HG02884 (cell line): ENCODE results near the gene CHRNA3.

Source experiments
- ATAC-seq: cut with Tn5 transposase; IDR thresholded peaks from one replicate; pipeline ENCODE4 v1.9.1; 2021; ENCODE audit warnings: mild to moderate bottlenecking, moderate library complexity; ENCODE audit not compliant: unreplicated experiment

CHRNA3 gene

GRCh38 chr15:78637776-78638435 is 17.1 kb upstream of the CHRNA3 start:
- ATAC-seq: no peak

GRCh38 chr15:78636378-78636859 is 15.6 kb upstream of the CHRNA3 start:
- no peak for ATAC-seq

- ATAC-seq: no peak
Measured at GRCh38 chr15:78635346-78635745, 14.6 kb upstream of the CHRNA3 start.

- no peak for ATAC-seq
Measured at GRCh38 chr15:78634210-78635145, 13.7 kb upstream of the CHRNA3 start.

GRCh38 chr15:78633348-78633747 is 12.6 kb upstream of the CHRNA3 start:
- no peak for ATAC-seq

- no peak for ATAC-seq
Measured at GRCh38 chr15:78630886-78631633, 10.3 kb upstream of the CHRNA3 start.

GRCh38 chr15:78629716-78630065 is 8.9 kb upstream of the CHRNA3 start:
- no peak for ATAC-seq

GRCh38 chr15:78629031-78629715 is 8.4 kb upstream of the CHRNA3 start:
- ATAC-seq: no peak

GRCh38 chr15:78628227-78628626 is 7.4 kb upstream of the CHRNA3 start:
- no peak for ATAC-seq

- no peak for ATAC-seq
Measured at GRCh38 chr15:78627348-78627747, 6.6 kb upstream of the CHRNA3 start.

GRCh38 chr15:78626381-78626995 is 5.7 kb upstream of the CHRNA3 start:
- no peak for ATAC-seq

GRCh38 chr15:78625606-78626280 is 4.9 kb upstream of the CHRNA3 start:
- no peak for ATAC-seq

GRCh38 chr15:78624651-78625590 is 4.1 kb upstream of the CHRNA3 start:
- no peak for ATAC-seq

GRCh38 chr15:78623786-78624497 is 3.1 kb upstream of the CHRNA3 start:
- no peak for ATAC-seq

- no peak for ATAC-seq
Measured at GRCh38 chr15:78621810-78622402, 1.1 kb upstream of the CHRNA3 start.

- ATAC-seq: no peak
Measured at GRCh38 chr15:78620021-78620526, 722 bp downstream of the CHRNA3 start.
